Stimulated activated CD4-positive, alpha-beta T cell treated with anti-CD3 and anti-CD28 coated beads, Interleukin-1b, Interleukin-23, amount 100 ng/mL, for 1 hour (primary cell): Measurements from ENCODE around the gene KLK8.

Experiments
- DNase-seq, 2 donors: peaks; one replicate each; pipeline ENCODE4 v3.0.0-alpha.2; 2020; ENCODE audit warnings: low read depth in 2 of 2

Gene KLK8, protein sequence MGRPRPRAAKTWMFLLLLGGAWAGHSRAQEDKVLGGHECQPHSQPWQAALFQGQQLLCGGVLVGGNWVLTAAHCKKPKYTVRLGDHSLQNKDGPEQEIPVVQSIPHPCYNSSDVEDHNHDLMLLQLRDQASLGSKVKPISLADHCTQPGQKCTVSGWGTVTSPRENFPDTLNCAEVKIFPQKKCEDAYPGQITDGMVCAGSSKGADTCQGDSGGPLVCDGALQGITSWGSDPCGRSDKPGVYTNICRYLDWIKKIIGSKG

DNA sequence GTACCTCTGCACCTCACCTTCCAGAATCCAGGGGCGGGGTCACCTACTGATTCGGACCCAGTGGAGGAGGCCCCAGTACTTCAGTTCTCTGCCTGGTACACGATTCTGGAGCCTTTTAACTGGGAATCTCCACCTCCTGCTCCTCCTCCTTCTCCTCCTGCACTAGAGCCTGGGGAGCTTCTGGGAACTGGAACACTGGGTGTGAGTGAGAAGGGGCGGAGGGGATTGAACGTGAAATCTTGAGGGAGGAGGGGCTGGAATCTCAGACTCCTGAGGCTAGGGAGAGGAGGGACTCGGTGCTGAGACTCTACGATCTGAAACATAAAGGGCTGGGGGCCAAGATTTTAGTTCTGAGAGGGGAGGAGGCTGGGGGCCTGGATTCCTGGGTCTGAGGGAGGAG lies at the start of gene KLK8:
Gene KLK8 (minus strand): TSS at position 90 of the 400 bp plus-strand sequence. CDS start 437 bp downstream, outside the sequence.
- DNase-seq = no peak

DNA sequence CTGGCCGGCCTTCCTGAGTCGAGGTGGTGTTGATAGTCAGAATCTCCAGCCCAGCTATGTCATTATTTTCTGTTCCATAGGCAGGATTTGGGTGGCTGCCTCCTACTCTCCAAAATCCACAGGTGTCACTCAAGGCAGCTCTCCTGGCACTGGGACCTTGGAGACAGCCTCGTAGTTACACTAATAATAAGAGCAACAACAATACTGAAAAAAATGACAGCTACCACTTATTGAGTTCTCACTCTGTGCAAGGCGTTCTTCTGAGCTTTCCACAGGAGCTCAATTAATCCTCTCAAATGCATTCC lies 45.6 kb upstream of the KLK8 start:
- no peak for DNase-seq

DNA sequence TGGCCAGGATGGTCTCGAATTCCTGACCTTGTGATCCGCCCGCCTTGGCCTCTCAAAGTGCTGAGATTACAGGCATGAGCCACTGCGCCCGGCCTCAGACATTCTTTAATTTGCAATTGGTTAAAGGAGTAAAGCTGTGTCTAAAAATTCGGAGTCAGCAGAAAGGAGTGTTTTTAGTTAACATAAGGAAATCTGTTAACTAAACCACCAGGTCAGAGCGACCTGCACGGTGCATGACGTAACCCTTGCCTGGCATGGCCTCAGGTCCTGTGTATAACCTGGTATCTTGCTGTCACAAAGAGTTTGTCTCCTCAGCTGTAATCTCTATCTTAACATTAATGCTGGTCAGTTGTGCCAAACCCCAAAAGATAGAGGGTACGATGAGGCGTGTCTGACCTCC lies 42.9 kb upstream of the KLK8 start:
- DNase-seq = no peak

DNA sequence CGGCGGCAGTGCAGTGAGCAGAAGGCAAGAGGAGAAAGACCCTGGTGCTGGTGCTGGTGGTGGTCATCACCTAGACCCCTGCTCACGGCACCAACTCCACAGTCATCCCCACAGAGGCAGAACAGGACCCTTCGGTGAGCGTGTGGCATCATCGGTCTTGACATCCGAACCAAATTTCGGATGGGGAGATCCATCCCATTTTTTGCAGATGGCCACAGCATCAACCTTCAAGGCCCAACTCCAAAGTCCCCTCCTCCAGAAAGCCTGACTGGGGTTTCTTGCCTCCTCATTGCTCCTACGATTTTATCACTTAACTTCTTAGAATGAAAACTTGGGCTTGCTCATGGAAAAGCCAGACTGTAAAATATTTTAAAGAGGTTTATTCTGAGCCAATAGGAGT lies 42.1 kb upstream of the KLK8 start:
- no peak for DNase-seq

DNA sequence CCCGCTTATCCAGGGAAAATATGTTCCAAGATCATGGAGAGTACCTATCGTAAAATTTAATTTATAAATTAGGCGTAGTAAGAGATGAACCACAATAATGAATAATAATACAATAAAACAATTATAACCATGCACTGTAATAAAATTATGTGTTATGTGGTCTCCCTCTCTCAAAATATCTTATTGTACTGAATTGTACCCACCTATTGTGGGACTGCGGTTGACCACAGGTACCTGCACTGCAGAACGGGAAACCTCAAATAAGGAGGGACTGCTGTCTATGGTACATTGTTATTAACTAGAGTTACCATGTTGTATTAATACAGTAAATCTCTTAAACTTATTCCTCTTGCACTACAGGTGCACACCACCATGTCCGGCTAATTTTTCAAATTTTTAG lies 38.7 kb upstream of the KLK8 start:
- DNase-seq = no peak

DNA sequence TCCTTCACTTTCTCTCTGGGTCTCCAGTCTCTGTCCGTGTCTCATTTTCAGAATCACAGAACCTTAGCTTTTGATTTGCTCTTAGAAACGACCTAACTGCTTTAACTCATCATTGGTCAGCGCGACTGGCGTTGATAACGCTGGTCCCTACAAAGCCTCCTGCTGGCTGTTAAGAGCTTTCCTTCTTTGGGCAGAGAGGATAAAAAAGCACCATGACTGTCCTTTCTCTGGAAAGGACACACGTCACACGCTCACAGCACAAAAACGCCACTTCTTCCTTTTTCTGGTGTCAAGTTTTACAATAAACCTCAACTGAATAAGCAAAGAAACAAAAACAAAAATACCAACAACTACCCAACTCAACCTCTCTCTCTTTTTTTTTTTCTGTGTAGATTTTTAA lies 35.1 kb upstream of the KLK8 start:
- no peak for DNase-seq

DNA sequence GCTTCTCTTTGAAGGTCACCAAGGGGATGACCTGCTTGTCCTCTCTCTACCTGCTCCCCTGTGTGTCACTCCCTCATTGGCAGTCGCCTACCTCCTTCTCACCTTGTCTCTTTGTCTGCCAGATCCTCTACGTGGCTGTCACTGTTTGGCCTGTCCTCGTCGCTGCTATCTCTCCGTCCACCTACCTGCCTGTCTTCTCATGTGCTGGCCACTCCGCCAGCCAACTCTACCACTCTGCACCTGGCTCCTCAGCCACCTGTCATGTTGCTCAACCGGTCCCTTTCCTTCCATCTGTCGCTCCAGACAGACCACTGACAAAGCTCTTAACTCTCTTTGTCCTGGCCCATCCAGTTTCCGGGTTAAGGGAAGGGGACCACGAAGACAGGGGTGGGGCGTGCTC lies 33.3 kb upstream of the KLK8 start, which contains the start of gene KLK12:
Gene KLK12 (minus strand): TSS at position 299 of the 400 bp plus-strand sequence. CDS start 381 bp downstream, outside the sequence.
- no peak for DNase-seq

DNA sequence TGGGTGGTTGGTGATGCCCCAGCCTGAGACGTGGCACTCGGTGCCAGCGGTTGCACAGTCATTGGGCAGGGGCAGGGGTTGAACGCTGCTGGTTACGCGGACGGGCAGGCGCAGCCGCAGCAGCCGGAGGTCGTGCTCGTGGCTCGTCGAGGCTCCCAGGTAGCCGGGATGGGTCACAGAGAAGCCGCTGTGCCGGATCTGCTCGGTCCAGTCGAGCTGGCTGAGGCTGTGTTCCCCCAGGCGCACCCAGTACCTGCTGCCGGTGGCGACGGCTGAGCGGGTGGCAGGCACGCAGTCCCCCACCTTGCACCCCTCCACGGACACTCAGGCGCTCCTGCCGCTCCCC lies 30.4 kb upstream of the KLK8 start:
- no peak for DNase-seq

DNA sequence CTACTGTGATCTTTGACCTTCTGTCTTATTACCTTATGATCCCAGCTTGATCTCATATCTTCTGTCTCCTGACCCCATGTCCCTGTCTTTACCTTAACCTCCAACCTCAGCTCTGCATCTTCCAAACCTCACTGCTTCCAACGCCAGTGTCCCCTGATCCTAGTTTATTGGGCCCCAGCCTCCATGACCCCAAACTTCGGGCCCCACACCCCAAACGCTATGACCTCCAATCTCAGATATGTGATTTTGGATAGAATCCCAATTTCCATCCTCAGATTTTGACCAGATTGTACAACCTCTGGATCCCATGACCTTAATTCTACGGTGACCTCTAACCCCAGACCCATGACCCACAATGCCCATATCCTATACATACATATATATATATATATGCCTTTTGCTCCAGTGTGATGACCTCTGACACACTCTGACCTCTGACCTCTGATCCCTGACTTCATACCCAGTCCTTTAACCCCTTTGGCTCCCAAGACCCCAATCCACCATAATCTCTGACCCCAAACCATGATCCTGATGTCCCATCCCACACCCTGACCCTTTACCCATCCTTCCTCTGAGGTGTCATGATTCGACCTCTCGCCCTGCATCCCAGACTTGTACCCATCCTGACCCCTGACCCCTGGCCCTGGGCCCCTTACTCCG lies 29.9 kb upstream of the KLK8 start:
- DNase-seq = no peak

DNA sequence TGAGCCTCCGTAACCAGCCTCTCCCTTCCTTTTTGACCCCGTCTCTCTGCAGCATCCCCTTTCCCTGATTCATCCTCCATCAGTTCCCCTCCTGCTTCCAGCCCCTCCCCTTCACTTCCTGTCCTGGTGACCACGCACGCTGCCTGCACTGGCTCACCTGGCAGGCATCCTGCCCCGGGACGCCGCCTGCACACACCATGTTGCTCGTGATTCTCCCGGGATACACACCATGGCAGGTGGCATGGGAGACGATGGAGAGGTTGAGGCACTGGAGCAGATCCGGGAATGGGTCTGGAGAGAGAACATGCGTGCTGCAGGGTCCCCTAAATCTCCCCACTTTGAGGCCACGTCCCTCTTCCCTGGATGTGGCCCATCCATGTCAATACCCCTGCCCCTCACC lies 29.2 kb upstream of the KLK8 start:
- DNase-seq = no peak

DNA sequence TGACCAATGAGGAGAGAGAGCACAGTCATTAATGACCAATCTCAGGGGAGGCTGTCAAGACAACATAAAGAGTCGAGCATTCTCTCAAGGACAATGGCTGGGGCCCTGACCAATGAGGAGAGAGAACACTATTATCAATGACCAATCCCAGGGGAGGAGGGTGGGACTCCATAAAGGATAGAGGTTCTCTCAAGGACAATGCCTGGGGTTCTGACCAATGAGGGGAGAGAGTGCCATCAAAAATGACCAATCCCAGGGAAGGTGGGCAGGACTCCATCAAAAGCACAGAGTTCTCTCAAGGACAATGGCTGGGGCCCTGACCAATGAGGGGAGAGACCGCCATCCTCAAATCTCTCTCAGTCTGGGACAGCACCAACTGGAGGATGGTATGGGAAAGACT lies 28.3 kb upstream of the KLK8 start:
- DNase-seq = no peak

DNA sequence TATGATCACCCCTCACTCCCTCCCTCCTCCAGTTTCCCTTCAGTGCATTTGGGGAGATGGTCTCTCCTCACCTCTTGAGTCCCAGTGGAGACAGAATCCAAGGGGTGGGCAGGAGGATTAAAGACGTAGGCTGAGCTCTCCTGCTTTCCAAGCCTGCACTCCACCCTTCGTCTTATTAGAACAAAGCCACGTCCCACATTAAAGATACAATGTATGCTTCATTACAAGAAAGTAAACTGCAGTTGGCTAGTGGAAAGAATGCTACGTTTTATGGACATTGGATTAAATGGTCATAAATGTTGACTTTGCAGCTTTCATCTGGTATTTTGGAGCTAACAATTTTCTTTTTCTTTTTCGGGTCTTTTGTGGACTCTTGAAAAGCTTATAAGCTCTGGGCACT lies 26.5 kb upstream of the KLK8 start:
- no peak for DNase-seq

DNA sequence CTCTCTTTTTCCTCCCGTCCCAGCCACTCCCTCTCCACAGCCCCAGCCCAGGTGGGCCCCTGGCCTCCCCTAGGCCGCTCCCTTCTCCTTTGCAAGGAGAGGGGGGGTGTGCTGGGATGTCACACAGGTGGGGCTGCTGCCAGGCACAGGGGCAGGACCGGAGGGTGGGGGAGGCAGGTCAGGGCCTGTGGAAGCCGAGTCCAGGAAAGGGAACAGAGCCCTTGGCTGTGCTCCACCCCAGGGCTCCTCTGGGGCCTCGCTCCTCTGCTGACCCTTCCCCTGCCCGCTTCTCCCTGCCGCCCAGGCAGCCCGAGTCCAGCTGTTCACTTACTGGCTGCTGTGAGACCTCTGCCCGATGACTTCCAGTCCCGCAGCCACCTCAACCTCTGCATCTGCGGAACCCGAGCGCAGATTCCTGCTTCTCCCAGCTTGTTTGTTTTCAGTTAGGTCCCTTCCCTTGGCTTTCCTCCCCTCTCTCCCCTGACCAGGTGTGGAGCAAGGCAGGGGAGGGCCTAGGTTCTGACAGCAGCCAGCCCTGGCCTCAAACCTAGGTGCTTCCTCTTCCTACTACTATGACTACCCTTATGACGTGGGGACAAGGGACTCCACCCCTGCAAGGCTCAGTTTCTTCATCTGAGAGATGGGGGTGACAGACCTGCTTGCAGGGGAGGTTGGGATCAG lies 25.9 kb upstream of the KLK8 start:
- no peak for DNase-seq

DNA sequence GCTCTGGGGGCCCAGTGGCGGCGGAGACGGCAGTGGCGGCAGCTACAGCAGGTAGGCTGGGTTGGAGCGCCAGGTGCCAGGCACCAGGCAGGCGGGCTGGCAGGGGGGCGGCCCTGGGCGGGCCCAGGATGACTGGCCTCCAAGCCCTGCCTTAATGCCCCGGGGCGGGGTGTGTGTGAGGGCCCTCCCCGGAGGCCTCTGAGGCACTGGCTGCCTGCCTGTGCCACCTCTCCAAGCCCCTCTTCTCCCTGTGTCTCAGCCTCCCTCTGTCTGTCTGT lies 25.1 kb upstream of the KLK8 start, which contains the start of gene KLK11:
Gene KLK11 (minus strand): TSS at position 63 of the 278 bp plus-strand sequence. CDS start 985 bp downstream, outside the sequence.
- no peak for DNase-seq

DNA sequence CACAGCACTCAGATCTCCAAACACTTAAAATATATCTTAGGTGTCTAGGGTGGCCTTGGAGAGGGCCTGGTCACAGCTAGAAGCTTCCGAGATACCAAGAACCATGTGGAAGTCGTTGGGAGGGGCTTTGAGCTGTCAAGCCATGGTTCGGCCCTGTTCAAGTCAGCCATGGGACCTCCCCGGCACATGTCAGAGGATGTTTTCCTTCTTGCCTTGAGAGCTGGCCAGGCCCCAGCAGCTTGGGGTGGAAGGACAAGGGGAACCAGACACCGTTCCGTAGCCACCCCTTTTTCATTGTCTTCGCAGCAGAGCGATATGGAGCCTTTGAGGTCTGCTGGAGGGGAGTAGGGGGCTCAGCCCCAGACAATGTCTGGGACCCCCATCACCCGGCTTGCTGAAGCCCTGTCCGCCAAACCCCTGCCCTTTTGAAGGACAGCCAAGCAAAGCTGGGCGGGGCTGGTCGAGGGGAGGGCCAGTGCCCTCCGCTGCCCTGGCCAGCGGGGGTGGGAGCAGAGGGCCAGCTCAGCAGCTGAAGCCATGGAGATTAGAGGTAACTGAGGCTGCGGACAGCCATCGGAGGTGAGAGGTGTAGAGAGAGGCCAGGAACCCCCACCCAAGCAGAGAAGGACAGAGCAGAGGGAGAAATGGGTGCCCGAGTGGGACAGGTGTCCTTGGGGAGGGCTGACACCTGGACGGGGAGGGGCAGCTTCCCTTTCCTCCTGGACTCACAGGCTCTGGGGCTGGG lies 24.6 kb upstream of the KLK8 start:
- no peak for DNase-seq

DNA sequence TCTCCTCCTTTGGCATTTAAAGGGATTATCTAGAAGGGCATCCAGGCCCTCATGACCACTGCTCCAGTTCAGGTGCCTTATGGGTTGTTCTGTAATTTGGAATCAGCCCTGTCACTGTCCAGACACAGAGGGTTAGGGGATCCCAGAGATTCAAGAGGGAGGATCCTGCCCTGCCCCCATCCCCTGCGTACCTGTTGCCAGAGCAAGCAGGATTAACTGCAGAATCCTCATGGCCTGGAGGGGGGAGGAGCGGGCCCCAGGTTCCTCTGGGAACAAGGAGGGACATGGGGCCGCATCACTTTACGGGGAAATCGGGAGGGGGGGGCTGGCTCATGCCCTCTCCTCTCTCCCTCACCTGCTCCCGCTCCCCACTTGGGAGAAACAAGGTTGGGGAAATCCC lies 24.0 kb upstream of the KLK8 start:
- DNase-seq = no peak

DNA sequence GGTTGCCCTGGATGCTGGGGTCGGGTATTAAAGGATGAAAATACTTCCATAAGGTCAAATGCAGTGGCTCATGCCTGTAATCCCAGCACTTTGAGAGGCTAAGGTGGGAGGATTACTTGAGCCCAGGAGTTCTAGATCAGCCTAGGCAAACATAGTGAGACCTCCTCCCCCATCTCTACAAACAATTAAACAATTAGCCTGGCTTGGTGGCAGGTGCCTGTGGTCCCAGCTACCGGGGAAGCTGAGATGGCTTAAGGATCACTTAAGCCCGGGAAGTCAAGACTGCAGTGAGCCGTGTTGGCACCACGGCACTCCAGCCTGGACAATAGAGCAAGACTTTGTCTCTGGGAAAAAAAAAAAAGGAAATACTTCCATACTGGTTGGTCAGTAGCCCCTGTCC lies 23.5 kb upstream of the KLK8 start:
- no peak for DNase-seq

DNA sequence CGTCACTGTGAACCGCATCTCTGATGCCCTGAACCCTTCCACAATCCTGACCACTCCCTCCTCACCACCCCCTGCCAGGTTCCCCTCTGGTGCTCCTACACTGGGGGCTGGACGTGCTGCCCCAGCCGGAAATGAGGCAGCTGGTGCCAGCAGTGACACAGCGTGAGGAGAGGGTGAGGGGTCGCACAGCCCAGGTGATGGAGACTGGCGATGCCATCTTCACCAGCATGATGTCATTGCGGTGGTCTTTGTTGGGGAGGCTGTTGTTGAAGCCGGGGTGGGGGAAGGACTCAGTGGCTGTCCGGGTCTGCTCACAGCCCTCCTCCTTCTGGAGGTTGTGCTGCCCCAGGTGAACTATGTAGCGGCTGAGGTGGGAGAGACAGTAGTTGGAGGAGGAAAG lies 22.5 kb upstream of the KLK8 start:
- DNase-seq = no peak

DNA sequence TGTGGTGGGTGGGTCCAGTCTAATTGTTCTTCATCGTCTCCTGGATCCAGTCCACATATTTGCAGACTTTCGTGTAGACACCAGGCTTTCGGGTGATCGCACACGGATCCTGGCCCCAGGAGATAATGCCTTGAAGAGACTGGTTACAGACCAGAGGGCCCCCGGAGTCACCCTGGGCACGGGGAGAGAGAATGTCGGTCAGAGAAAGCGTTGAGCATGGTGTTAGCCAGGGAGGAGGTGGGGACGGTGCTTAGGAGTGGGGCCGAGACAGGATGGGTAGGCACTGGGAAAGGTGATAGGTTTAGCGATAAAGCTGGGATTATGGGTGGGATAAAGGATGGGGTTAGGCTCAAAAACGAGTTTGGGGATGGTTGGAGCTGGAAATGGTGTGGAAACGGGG lies 21.1 kb upstream of the KLK8 start:
- DNase-seq = no peak

DNA sequence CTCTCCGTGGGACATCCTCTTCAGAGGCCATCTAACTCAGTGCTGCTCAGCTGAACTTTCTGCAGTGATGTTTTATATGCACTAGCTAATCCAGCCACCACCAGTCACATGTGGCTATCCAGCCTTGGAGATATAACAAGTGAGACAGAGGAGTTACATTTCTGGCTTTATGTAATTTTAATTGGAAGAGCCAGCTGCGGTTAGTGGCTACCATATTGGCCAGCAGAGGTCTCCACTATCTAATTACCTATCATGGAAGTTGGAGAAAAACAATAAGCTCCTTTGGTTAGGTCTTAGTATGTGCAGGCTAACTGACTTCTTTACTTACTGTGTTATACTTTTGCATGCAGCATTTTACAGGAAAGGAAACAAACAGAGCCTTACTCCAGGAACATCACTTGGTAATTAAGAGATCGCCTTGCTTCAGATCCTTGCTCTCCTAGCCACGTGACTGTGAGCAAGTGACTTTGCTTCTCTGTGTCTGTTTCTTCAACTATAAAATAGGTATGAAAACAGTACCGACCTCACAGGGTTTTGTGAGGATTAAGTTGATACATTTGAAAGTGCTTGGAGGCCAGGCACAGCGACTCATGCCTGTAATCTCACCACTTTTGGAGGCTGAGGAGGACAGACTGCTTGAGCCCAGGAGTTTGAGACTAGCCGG lies 19.7 kb upstream of the KLK8 start:
- DNase-seq = no peak

DNA sequence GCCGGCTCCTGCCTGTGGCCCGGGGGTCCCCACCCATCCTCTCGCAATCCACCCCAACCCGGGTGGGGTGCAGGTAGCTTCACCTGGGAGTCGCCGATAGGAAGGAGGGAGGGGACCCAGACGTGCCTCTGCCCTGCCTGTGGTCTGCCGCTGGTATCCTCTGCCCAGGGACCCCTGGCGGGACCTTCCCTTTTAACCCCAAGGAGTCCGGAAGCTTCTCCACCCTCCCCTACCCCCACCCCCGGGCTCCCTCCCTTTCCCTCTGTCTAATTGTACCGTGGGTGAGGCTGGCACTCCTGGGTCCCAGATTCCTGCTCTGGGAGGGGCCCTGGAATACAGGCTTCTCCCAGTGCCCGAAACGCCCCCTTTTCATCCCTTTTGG lies 18.1 kb upstream of the KLK8 start, which contains the start of gene KLK10:
Gene KLK10 (minus strand): TSS at position 166 of the 382 bp plus-strand sequence. CDS start 579 bp downstream, outside the sequence.
- DNase-seq = no peak
